Mesenchymal stem cell (in vitro differentiated cells and primary cell): ENCODE results near the gene SMARCC1.

Experiments used
- DNase-seq: peaks from one replicate; pipeline ENCODE4 v3.0.0-alpha.2; 2013
- H2AFZ ChIP-seq: one replicate; pipeline ENCODE4 v1.6.1; 2013; ENCODE audit warnings: low read depth, mild to moderate bottlenecking, control low read depth, inconsistent platforms, low read length, moderate library complexity
- H2AK5ac ChIP-seq: 2 replicates; pipeline ENCODE4 v1.6.1; 2013; ENCODE audit warnings: low read length, moderate library complexity, mild to moderate bottlenecking, inconsistent platforms; ENCODE audit not compliant: severe bottlenecking
- H2BK120ac ChIP-seq: one replicate; pipeline ENCODE4 v1.6.1; 2013; ENCODE audit warnings: low read depth, mild to moderate bottlenecking, inconsistent platforms, low read length, moderate library complexity
- H2BK12ac ChIP-seq, 2 experiments: one replicate each; pipeline ENCODE4 v1.6.1; 2013; ENCODE audit warnings: inconsistent platforms in 2 of 2, low read length in 2 of 2, mild to moderate bottlenecking in 2 of 2, moderate library complexity in 2 of 2, control low read depth in 1 of 2
- H2BK15ac ChIP-seq: one replicate; pipeline ENCODE4 v1.6.1; 2013; ENCODE audit warnings: mild to moderate bottlenecking, low read depth, inconsistent platforms; ENCODE audit not compliant: poor library complexity, severe bottlenecking
- H2BK5ac ChIP-seq: 2 replicates; pipeline ENCODE4 v1.6.1; 2013; ENCODE audit warnings: low read depth, mild to moderate bottlenecking, low read length, control low read depth, inconsistent platforms; ENCODE audit not compliant: poor library complexity, severe bottlenecking
- H3K14ac ChIP-seq, 2 experiments: one replicate each; pipeline ENCODE4 v1.6.1; 2013; ENCODE audit warnings: inconsistent platforms in 2 of 2, low read length in 2 of 2, control low read depth in 1 of 2, mild to moderate bottlenecking in 1 of 2, moderate library complexity in 1 of 2
- H3K18ac ChIP-seq, 2 experiments: one replicate each; pipeline ENCODE4 v1.6.1; 2013; ENCODE audit warnings: inconsistent platforms in 2 of 2, low read length in 2 of 2, control low read depth in 1 of 2, low read depth in 1 of 2, mild to moderate bottlenecking in 1 of 2
- H3K23ac ChIP-seq, 2 experiments: one replicate each; pipeline ENCODE4 v1.6.1; 2013; ENCODE audit warnings: inconsistent platforms in 2 of 2, low read length in 2 of 2, mild to moderate bottlenecking in 2 of 2, moderate library complexity in 2 of 2, control low read depth in 1 of 2
- H3K27ac ChIP-seq: 2 replicates; pipeline ENCODE4 v1.5.1; 2013; ENCODE audit warnings: mild to moderate bottlenecking, moderate library complexity, low read length, control low read depth, inconsistent platforms; ENCODE audit not compliant: poor library complexity, severe bottlenecking
- H3K27me3 ChIP-seq, 2 experiments: 2 replicates each; pipeline versions ENCODE4 v1.6.1 to v1.7.0; 2013; ENCODE audit warnings: low read length in 2 of 2, mild to moderate bottlenecking in 2 of 2, moderate library complexity in 2 of 2, control low read depth in 1 of 2, inconsistent platforms in 1 of 2; ENCODE audit not compliant: control insufficient read depth in 1 of 2, insufficient read depth in 1 of 2
- H3K36me3 ChIP-seq, 2 experiments: 2 replicates each; pipeline versions ENCODE4 v1.6.1 to v1.7.0; 2013; ENCODE audit warnings: low read length in 2 of 2, control low read depth in 1 of 2, inconsistent platforms in 1 of 2, low read depth in 1 of 2, mild to moderate bottlenecking in 1 of 2; ENCODE audit not compliant: insufficient read depth in 2 of 2, control insufficient read depth in 1 of 2
- H3K4ac ChIP-seq, 2 experiments: one replicate each; pipeline ENCODE4 v1.6.1; 2013; ENCODE audit warnings: inconsistent platforms in 2 of 2, low read length in 2 of 2, mild to moderate bottlenecking in 2 of 2, moderate library complexity in 2 of 2, control low read depth in 1 of 2, low read depth in 1 of 2
- H3K4me1 ChIP-seq: 2 replicates; pipeline ENCODE4 v1.6.1; 2013; ENCODE audit warnings: low read depth, low read length, control low read depth; ENCODE audit not compliant: control insufficient read depth, insufficient read depth
- H3K4me2 ChIP-seq: 2 replicates; pipeline ENCODE4 v1.6.1; 2013; ENCODE audit warnings: low read length, mild to moderate bottlenecking, inconsistent platforms; ENCODE audit not compliant: poor library complexity, severe bottlenecking
- H3K4me3 ChIP-seq, 2 experiments: 2 replicates each; pipeline versions ENCODE4 v1.5.1 to v1.7.0; 2013; ENCODE audit warnings: low read length in 2 of 2, mild to moderate bottlenecking in 2 of 2, control low read depth in 1 of 2, low read depth in 1 of 2; ENCODE audit not compliant: insufficient read depth in 1 of 2
- H3K79me1 ChIP-seq: replicated peaks from 2 replicates; pipeline ENCODE4 v1.6.1; 2013; ENCODE audit warnings: mild to moderate bottlenecking, control low read depth, low read length, inconsistent platforms; ENCODE audit not compliant: poor library complexity, severe bottlenecking
- H3K9ac ChIP-seq: 2 replicates; pipeline ENCODE4 v1.7.0; 2013; ENCODE audit warnings: mild to moderate bottlenecking, low read length, moderate library complexity
- H3K9me3 ChIP-seq: 2 replicates; pipeline ENCODE4 v1.7.0; 2013; ENCODE audit warnings: mild to moderate bottlenecking, low read length; ENCODE audit not compliant: control insufficient read depth
- H4K8ac ChIP-seq: one replicate; pipeline ENCODE4 v1.6.1; 2013; ENCODE audit warnings: inconsistent platforms, mild to moderate bottlenecking, low read length, moderate library complexity
- H4K91ac ChIP-seq: one replicate; pipeline ENCODE4 v1.6.1; 2013; ENCODE audit warnings: mild to moderate bottlenecking, low read length, inconsistent platforms
- WGBS: methylation state at CpG from one replicate; pipeline ENCODE4 v1.1.7; 2013; ENCODE audit warnings: mixed read lengths; 5-methylcytosine and 5-hydroxymethylcytosine counted together

Gene SMARCC1

GRCh38 chr3:47664519-47664918, 117.2 kb downstream of the SMARCC1 start:
- H3K23ac ChIP-seq = no peak overlapping the region
- H3K9ac ChIP-seq = no peak overlapping the region
- H3K9me3 ChIP-seq = no peaks in the 10 kb centered on the region

GRCh38 chr3:47663630-47664240, 118.0 kb downstream of the SMARCC1 start:
- H4K91ac ChIP-seq = no peak overlapping the region
- no peak overlapping the region for H3K14ac ChIP-seq
- H2BK12ac ChIP-seq = no peak overlapping the region
- H2BK120ac ChIP-seq = no peak overlapping the region
- H2BK5ac ChIP-seq = no peak overlapping the region
- peaks cover 2% of the 10 kb centered on the region for H3K4me1 ChIP-seq
- no peak overlapping the region for H2AK5ac ChIP-seq
- no peak overlapping the region for H2AFZ ChIP-seq
- H3K23ac ChIP-seq = no peak overlapping the region
- H3K4me3 ChIP-seq = no peak overlapping the region
- no peak overlapping the region for H2BK15ac ChIP-seq
- H3K9me3 ChIP-seq = no peaks in the 10 kb centered on the region
- no peak overlapping the region for H4K8ac ChIP-seq
- no peak overlapping the region for H3K9ac ChIP-seq
- WGBS = 97% methylated on average over 13 of the region's 16 CpGs
- DNase-seq = no peak
- no peak overlapping the region for H3K18ac ChIP-seq
- no peak overlapping the region for H3K4me2 ChIP-seq
- peaks cover 18 to 44% of the 10 kb centered on the region in 2 experiments for H3K36me3 ChIP-seq
- H3K79me1 ChIP-seq = peaks cover 17% of the 10 kb centered on the region
- H3K27me3 ChIP-seq = no peaks in the 10 kb centered on the region
- H3K4ac ChIP-seq = no peak overlapping the region
- H3K27ac ChIP-seq = no peak overlapping the region

More at GRCh38 chr3:47664519-47664918, 117.2 kb downstream of the SMARCC1 start:
- Histone ChIP-seq H3K14ac (no peak overlapping the region), H3K4ac (no peak overlapping the region), H3K79me1 (peaks cover 17% of the 10 kb centered on the region), H2BK5ac (no peak overlapping the region), H4K91ac (no peak overlapping the region), H3K18ac (no peak overlapping the region), H3K4me2 (no peak overlapping the region), H2AK5ac (no peak overlapping the region), H2BK120ac (no peak overlapping the region), H2AFZ (no peak overlapping the region), H3K36me3 (peaks cover 16 to 46% of the 10 kb centered on the region in 2 experiments), H4K8ac (no peak overlapping the region), H2BK12ac (no peak overlapping the region), H3K27ac (no peak overlapping the region), H3K27me3 (no peaks in the 10 kb centered on the region), H2BK15ac (no peak overlapping the region), H3K4me3 (no peak overlapping the region), H3K4me1 (peaks cover 2% of the 10 kb centered on the region)
- WGBS = 83% methylated on average over 1 of the region's 2 CpGs
- DNase-seq = peak; percentile 31

GRCh38 chr3:47661121-47661752, 120.5 kb downstream of the SMARCC1 start:
- peaks cover 17 to 50% of the 10 kb centered on the region in 2 experiments for H3K36me3 ChIP-seq
- no peak overlapping the region for H3K4me2 ChIP-seq
- no peak overlapping the region for H4K91ac ChIP-seq
- H2AK5ac ChIP-seq = no peak overlapping the region
- no peak overlapping the region for H4K8ac ChIP-seq
- H3K79me1 ChIP-seq = peaks cover 17% of the 10 kb centered on the region
- peak overlapping the region; percentile 36 for H3K9ac ChIP-seq
- no peak overlapping the region for H3K23ac ChIP-seq
- no peak overlapping the region for H2BK120ac ChIP-seq
- H3K27ac ChIP-seq = peak overlapping the region; percentile 60
- H3K4me1 ChIP-seq = peaks cover 2% of the 10 kb centered on the region
- H2BK15ac ChIP-seq = no peak overlapping the region
- H3K18ac ChIP-seq = no peak overlapping the region
- no peak overlapping the region for H3K4ac ChIP-seq
- no peak overlapping the region for H2BK12ac ChIP-seq
- peak; percentile 78 for DNase-seq
- no peak overlapping the region for H2AFZ ChIP-seq
- no peak overlapping the region for H2BK5ac ChIP-seq
- no peak overlapping the region for H3K4me3 ChIP-seq
- 27% methylated on average over 5 of the region's 5 CpGs for WGBS
- H3K9me3 ChIP-seq = peaks cover 4% of the 10 kb centered on the region
- H3K27me3 ChIP-seq = no peaks in the 10 kb centered on the region
- H3K14ac ChIP-seq = no peak overlapping the region

DNA sequence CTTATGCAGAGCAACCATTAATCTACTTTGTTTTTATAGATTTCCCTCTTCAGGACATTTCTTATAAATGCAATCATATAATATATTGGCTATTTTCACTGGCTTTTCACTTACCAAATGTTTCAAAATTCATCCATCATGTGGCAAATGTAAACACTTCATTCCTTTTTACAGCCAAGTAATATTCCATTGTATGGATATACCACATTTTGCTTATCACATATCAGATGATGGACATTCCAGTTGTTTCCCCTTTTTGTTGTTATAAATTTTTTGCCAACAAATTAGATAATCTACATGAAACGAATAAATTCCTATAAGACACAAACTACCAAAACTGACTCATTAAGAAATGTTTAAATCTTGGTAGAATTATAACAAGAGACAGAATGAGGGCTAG, 123.2 kb downstream of the SMARCC1 start:
- H3K27me3 ChIP-seq = no peaks in the 10 kb centered on the region

More for the DNA sequence above, 123.2 kb downstream of the SMARCC1 start:
- Histone ChIP-seq H2BK120ac (no peak overlapping the region), H2AK5ac (no peak overlapping the region), H3K9me3 (peaks cover 4% of the 10 kb centered on the region), H3K79me1 (peaks cover 16% of the 10 kb centered on the region), H3K4me1 (no peaks in the 10 kb centered on the region), H3K14ac (no peak overlapping the region), H3K23ac (no peak overlapping the region), H3K4me3 (no peak overlapping the region), H3K18ac (no peak overlapping the region), H3K4ac (no peak overlapping the region), H3K27ac (no peak overlapping the region), H4K91ac (no peak overlapping the region), H2AFZ (no peak overlapping the region), H3K4me2 (no peak overlapping the region), H3K36me3 (peaks cover 16 to 57% of the 10 kb centered on the region in 2 experiments), H2BK15ac (no peak overlapping the region), H4K8ac (no peak overlapping the region), H2BK12ac (no peak overlapping the region), H3K9ac (no peak overlapping the region), H2BK5ac (no peak overlapping the region)
- no CpG with 5 or more reads among the region's 1 CpG for WGBS
- no peak for DNase-seq
